Measurements from ENCODE around the gene RAPGEF4.

GRCh38 chr2:173033084-173033483 lies 297.4 kb downstream of the RAPGEF4 start:
- no peak for TF ChIP-seq CTCF (IDR thresholded peaks at IDR 0.05)
- TF ChIP-seq POLR2A (IDR thresholded peaks at IDR 0.05), result no peak

Measured in Peyer's patch (tissue), 4 donors.